ENCODE results near the gene SLC25A24.

DNA sequence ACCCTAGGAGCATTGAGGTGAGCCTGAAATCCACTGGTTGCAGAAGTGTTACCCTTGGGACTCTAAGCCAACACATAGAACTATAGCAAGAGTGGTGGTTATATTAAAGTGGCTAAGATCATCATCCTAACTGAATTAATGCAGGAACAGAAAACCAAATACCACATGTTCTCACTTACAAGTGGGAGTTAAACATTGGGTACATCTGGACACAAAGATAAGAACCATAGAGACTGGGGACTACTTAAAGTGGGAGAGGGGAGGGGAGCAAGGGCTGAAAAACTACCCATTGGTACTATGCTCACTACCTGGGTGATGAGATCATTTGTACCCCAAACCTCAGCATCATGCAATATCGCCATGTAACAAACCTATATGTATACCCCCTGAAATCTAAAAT is 100.0 kb downstream of the SLC25A24 start:
- TF ChIP-seq, protein P1, sequence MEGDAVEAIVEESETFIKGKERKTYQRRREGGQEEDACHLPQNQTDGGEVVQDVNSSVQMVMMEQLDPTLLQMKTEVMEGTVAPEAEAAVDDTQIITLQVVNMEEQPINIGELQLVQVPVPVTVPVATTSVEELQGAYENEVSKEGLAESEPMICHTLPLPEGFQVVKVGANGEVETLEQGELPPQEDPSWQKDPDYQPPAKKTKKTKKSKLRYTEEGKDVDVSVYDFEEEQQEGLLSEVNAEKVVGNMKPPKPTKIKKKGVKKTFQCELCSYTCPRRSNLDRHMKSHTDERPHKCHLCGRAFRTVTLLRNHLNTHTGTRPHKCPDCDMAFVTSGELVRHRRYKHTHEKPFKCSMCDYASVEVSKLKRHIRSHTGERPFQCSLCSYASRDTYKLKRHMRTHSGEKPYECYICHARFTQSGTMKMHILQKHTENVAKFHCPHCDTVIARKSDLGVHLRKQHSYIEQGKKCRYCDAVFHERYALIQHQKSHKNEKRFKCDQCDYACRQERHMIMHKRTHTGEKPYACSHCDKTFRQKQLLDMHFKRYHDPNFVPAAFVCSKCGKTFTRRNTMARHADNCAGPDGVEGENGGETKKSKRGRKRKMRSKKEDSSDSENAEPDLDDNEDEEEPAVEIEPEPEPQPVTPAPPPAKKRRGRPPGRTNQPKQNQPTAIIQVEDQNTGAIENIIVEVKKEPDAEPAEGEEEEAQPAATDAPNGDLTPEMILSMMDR (conservative IDR thresholded peaks at IDR 0.05; ENCODE audit: low read length), result no peak
- TF ChIP-seq EZH2phosphoT487 (IDR thresholded peaks at IDR 0.05; ENCODE audit: borderline replicate concordance), result no peak
